ENCODE data around the gene DNAJA4.

DNA sequence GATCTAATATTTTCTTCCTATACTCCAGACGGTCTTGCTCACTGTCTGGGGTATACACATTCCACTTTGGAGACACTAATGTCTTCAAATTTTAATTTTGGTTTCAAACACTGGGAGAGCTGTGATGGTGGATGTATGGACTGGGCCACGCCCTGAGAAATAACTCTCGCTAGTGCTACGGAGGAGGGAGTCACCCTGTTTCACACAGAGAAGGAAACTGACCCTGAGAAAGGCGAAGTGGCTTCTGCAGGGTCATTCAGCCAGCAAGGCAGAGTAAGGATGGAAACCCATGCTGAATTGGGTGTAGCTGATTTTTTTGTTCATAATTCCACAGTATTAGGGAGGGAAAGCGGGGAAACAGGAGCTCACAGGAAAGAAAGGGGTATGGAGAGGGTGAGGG lies 43.6 kb downstream of the DNAJA4 start:
- TF ChIP-seq, protein P1, sequence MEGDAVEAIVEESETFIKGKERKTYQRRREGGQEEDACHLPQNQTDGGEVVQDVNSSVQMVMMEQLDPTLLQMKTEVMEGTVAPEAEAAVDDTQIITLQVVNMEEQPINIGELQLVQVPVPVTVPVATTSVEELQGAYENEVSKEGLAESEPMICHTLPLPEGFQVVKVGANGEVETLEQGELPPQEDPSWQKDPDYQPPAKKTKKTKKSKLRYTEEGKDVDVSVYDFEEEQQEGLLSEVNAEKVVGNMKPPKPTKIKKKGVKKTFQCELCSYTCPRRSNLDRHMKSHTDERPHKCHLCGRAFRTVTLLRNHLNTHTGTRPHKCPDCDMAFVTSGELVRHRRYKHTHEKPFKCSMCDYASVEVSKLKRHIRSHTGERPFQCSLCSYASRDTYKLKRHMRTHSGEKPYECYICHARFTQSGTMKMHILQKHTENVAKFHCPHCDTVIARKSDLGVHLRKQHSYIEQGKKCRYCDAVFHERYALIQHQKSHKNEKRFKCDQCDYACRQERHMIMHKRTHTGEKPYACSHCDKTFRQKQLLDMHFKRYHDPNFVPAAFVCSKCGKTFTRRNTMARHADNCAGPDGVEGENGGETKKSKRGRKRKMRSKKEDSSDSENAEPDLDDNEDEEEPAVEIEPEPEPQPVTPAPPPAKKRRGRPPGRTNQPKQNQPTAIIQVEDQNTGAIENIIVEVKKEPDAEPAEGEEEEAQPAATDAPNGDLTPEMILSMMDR (IDR thresholded peaks at IDR 0.05) = no peak
- TF ChIP-seq POLR2A (IDR thresholded peaks at IDR 0.05) = no peak

Measured in vagina (tissue), 2 donors.